Measurements from ENCODE around the gene DESI2.
"Not testable (repeated sequence)": the region's sequence is repeated elsewhere in the genome, so short reads cannot be mapped to it uniquely, and the experiment has no call there.

DESI2 gene

GRCh38 chr1:244682087-244682486 lies 29.2 kb downstream of the DESI2 start:
- H2AFZ ChIP-seq (ENCODE audit: low read depth, low read length); H2BK120ac ChIP-seq (ENCODE audit: low read depth, low read length); H3K36me3 ChIP-seq (ENCODE audit: control insufficient read depth in 1 of 2, insufficient read depth in 2 of 2, low read depth in 1 of 2, low read length in 2 of 2); H4K91ac ChIP-seq (ENCODE audit: low read length); H3K9me3 ChIP-seq (ENCODE audit: control insufficient read depth, low read length); H3K14ac ChIP-seq (ENCODE audit: low read length in 2 of 2); H4K8ac ChIP-seq (ENCODE audit: low read length); H3K4ac ChIP-seq (ENCODE audit: low read depth in 1 of 2, low read length in 2 of 2); H3K9ac ChIP-seq (ENCODE audit: low read length); H2BK15ac ChIP-seq (ENCODE audit: low read depth, poor library complexity, severe bottlenecking); H3K4me1 ChIP-seq (ENCODE audit: control insufficient read depth, insufficient read depth, low read depth, low read length); H2AK5ac ChIP-seq (ENCODE audit: low read length, severe bottlenecking); H3K27ac ChIP-seq (ENCODE audit: low read length, poor library complexity, severe bottlenecking); H3K4me3 ChIP-seq (ENCODE audit: insufficient read depth in 1 of 2, low read depth in 1 of 2, low read length in 2 of 2); H3K18ac ChIP-seq (ENCODE audit: low read depth in 1 of 2, low read length in 2 of 2); H3K4me2 ChIP-seq (ENCODE audit: low read length, poor library complexity, severe bottlenecking); H3K27me3 ChIP-seq (ENCODE audit: control insufficient read depth in 1 of 2, insufficient read depth in 1 of 2, low read length in 2 of 2); H2BK5ac ChIP-seq (ENCODE audit: low read depth, low read length, poor library complexity, severe bottlenecking); H2BK12ac ChIP-seq (ENCODE audit: low read length in 2 of 2); DNase-seq; H3K23ac ChIP-seq (ENCODE audit: low read length in 2 of 2): not testable (repeated sequence)
- H3K79me1 ChIP-seq (replicated peaks; ENCODE audit: low read length, poor library complexity, severe bottlenecking) = peaks cover 31% of the 10 kb centered on the region
- 98% methylated on average over 4 of the region's 4 CpGs for WGBS

GRCh38 chr1:244695937-244696336 lies 43.0 kb downstream of the DESI2 start:
- Histone ChIP-seq H4K91ac (ENCODE audit: low read length) (no peak overlapping the region), H2BK15ac (ENCODE audit: low read depth, poor library complexity, severe bottlenecking) (no peak overlapping the region), H3K4me1 (ENCODE audit: control insufficient read depth, insufficient read depth, low read depth, low read length) (no peaks in the 10 kb centered on the region), H3K4me3 (ENCODE audit: insufficient read depth in 1 of 2, low read depth in 1 of 2, low read length in 2 of 2) (no peak overlapping the region), H3K9ac (ENCODE audit: low read length) (no peak overlapping the region), H2BK12ac (ENCODE audit: low read length in 2 of 2) (no peak overlapping the region), H3K79me1 (replicated peaks; ENCODE audit: low read length, poor library complexity, severe bottlenecking) (peaks cover 22% of the 10 kb centered on the region), H3K36me3 (ENCODE audit: control insufficient read depth in 1 of 2, insufficient read depth in 2 of 2, low read depth in 1 of 2, low read length in 2 of 2) (peaks cover 26 to 54% of the 10 kb centered on the region in 2 experiments), H3K14ac (ENCODE audit: low read length in 2 of 2) (no peak overlapping the region), H2AK5ac (ENCODE audit: low read length, severe bottlenecking) (no peak overlapping the region), H3K4me2 (ENCODE audit: low read length, poor library complexity, severe bottlenecking) (no peak overlapping the region), H4K8ac (ENCODE audit: low read length) (no peak overlapping the region), H2AFZ (ENCODE audit: low read depth, low read length) (no peak overlapping the region), H3K27ac (ENCODE audit: low read length, poor library complexity, severe bottlenecking) (no peak overlapping the region), H3K4ac (ENCODE audit: low read depth in 1 of 2, low read length in 2 of 2) (no peak overlapping the region), H2BK120ac (ENCODE audit: low read depth, low read length) (no peak overlapping the region), H3K9me3 (ENCODE audit: control insufficient read depth, low read length) (no peaks in the 10 kb centered on the region), H3K18ac (ENCODE audit: low read depth in 1 of 2, low read length in 2 of 2) (no peak overlapping the region), H2BK5ac (ENCODE audit: low read depth, low read length, poor library complexity, severe bottlenecking) (no peak overlapping the region), H3K23ac (ENCODE audit: low read length in 2 of 2) (no peak overlapping the region), H3K27me3 (ENCODE audit: control insufficient read depth in 1 of 2, insufficient read depth in 1 of 2, low read length in 2 of 2) (no peaks in the 10 kb centered on the region)
- WGBS = over 99% methylated on average over 2 of the region's 2 CpGs
- no peak for DNase-seq

- Histone ChIP-seq H2BK5ac (ENCODE audit: low read depth, low read length, poor library complexity, severe bottlenecking) (no peak overlapping the region), H3K9me3 (ENCODE audit: control insufficient read depth, low read length) (no peaks in the 10 kb centered on the region), H3K36me3 (ENCODE audit: control insufficient read depth in 1 of 2, insufficient read depth in 2 of 2, low read depth in 1 of 2, low read length in 2 of 2) (peaks cover 22 to 38% of the 10 kb centered on the region in 2 experiments), H3K4me1 (ENCODE audit: control insufficient read depth, insufficient read depth, low read depth, low read length) (no peaks in the 10 kb centered on the region), H3K27ac (ENCODE audit: low read length, poor library complexity, severe bottlenecking) (no peak overlapping the region), H2AFZ (ENCODE audit: low read depth, low read length) (no peak overlapping the region), H2BK12ac (ENCODE audit: low read length in 2 of 2) (no peak overlapping the region), H4K91ac (ENCODE audit: low read length) (no peak overlapping the region), H3K4me2 (ENCODE audit: low read length, poor library complexity, severe bottlenecking) (no peak overlapping the region), H3K27me3 (ENCODE audit: control insufficient read depth in 1 of 2, insufficient read depth in 1 of 2, low read length in 2 of 2) (no peaks in the 10 kb centered on the region), H2BK15ac (ENCODE audit: low read depth, poor library complexity, severe bottlenecking) (no peak overlapping the region), H2AK5ac (ENCODE audit: low read length, severe bottlenecking) (no peak overlapping the region), H3K18ac (ENCODE audit: low read depth in 1 of 2, low read length in 2 of 2) (no peak overlapping the region), H3K4ac (ENCODE audit: low read depth in 1 of 2, low read length in 2 of 2) (no peak overlapping the region), H3K23ac (ENCODE audit: low read length in 2 of 2) (no peak overlapping the region), H3K79me1 (replicated peaks; ENCODE audit: low read length, poor library complexity, severe bottlenecking) (peaks cover 23% of the 10 kb centered on the region), H2BK120ac (ENCODE audit: low read depth, low read length) (no peak overlapping the region), H3K9ac (ENCODE audit: low read length) (no peak overlapping the region), H4K8ac (ENCODE audit: low read length) (no peak overlapping the region), H3K4me3 (ENCODE audit: insufficient read depth in 1 of 2, low read depth in 1 of 2, low read length in 2 of 2) (no peak overlapping the region), H3K14ac (ENCODE audit: low read length in 2 of 2) (no peak overlapping the region)
- over 99% methylated on average over 4 of the region's 4 CpGs for WGBS
- no peak for DNase-seq
Measured at GRCh38 chr1:244699741-244700140, 46.8 kb downstream of the DESI2 start.

GRCh38 chr1:244700808-244701207 lies 47.9 kb downstream of the DESI2 start:
- DNase-seq = no peak
- no peak overlapping the region for H2BK5ac ChIP-seq (ENCODE audit: low read depth, low read length, poor library complexity, severe bottlenecking)
- H3K14ac ChIP-seq (ENCODE audit: low read length in 2 of 2) = no peak overlapping the region
- H3K27me3 ChIP-seq (ENCODE audit: control insufficient read depth in 1 of 2, insufficient read depth in 1 of 2, low read length in 2 of 2) = no peaks in the 10 kb centered on the region
- H3K9ac ChIP-seq (ENCODE audit: low read length) = no peak overlapping the region
- H4K91ac ChIP-seq (ENCODE audit: low read length) = no peak overlapping the region
- no peak overlapping the region for H2AFZ ChIP-seq (ENCODE audit: low read depth, low read length)
- H3K23ac ChIP-seq (ENCODE audit: low read length in 2 of 2) = no peak overlapping the region
- no peak overlapping the region for H4K8ac ChIP-seq (ENCODE audit: low read length)
- H3K4me2 ChIP-seq (ENCODE audit: low read length, poor library complexity, severe bottlenecking) = no peak overlapping the region
- WGBS = 100% methylated on average over 1 of the region's 1 CpG
- no peak overlapping the region for H2BK15ac ChIP-seq (ENCODE audit: low read depth, poor library complexity, severe bottlenecking)
- H3K9me3 ChIP-seq (ENCODE audit: control insufficient read depth, low read length) = no peaks in the 10 kb centered on the region
- H3K79me1 ChIP-seq (replicated peaks; ENCODE audit: low read length, poor library complexity, severe bottlenecking) = peaks cover 20% of the 10 kb centered on the region
- no peak overlapping the region for H3K4ac ChIP-seq (ENCODE audit: low read depth in 1 of 2, low read length in 2 of 2)
- peaks cover 27 to 37% of the 10 kb centered on the region in 2 experiments for H3K36me3 ChIP-seq (ENCODE audit: control insufficient read depth in 1 of 2, insufficient read depth in 2 of 2, low read depth in 1 of 2, low read length in 2 of 2)
- H3K18ac ChIP-seq (ENCODE audit: low read depth in 1 of 2, low read length in 2 of 2) = no peak overlapping the region
- no peak overlapping the region for H2AK5ac ChIP-seq (ENCODE audit: low read length, severe bottlenecking)
- H3K4me1 ChIP-seq (ENCODE audit: control insufficient read depth, insufficient read depth, low read depth, low read length) = no peaks in the 10 kb centered on the region
- H2BK120ac ChIP-seq (ENCODE audit: low read depth, low read length) = no peak overlapping the region
- H2BK12ac ChIP-seq (ENCODE audit: low read length in 2 of 2) = no peak overlapping the region
- H3K27ac ChIP-seq (ENCODE audit: low read length, poor library complexity, severe bottlenecking) = no peak overlapping the region
- no peak overlapping the region for H3K4me3 ChIP-seq (ENCODE audit: insufficient read depth in 1 of 2, low read depth in 1 of 2, low read length in 2 of 2)
